K562 (cell line): Measurements from ENCODE around the gene NUBP2. TPM values are rescaled to one million over a fixed set of nuclear protein-coding genes. Genes with fewer than 3 reads are reported as not detected.
A peak's percentile ranks its signal among the peaks of the same experiment; 100 is the strongest.

Source experiments
- FIP1L1 ChIP-seq: fragments of 200-400 bp; formaldehyde crosslinking; IDR thresholded peaks from 2 replicates; pipeline ENCODE4 v1.6.1; 2018; ENCODE audit warnings: mild to moderate bottlenecking, low read depth, low read length; ENCODE audit not compliant: poor library complexity, severe bottlenecking
- ID3 ChIP-seq, 2 experiments: fragments of 250-450 bp in 1 of 2; fragments of 450-650 bp in 1 of 2; sonication (Bioruptor Pico) in 1 of 2; IDR thresholded peaks; 2 replicates each; pipeline versions ENCODE4 v1.6.1 to v1.8.0; 2016 to 2021; ENCODE audit warnings: mild to moderate bottlenecking in 2 of 2, moderate library complexity in 2 of 2, missing compliant biosample characterization in 1 of 2, missing genetic modification characterization in 1 of 2
- JUNB ChIP-seq: fragments of 450-650 bp; formaldehyde crosslinking; conservative IDR thresholded peaks from 2 replicates; pipeline ENCODE4 v1.4.0; 2020; ENCODE audit warnings: mild to moderate bottlenecking
- NR2F6 ChIP-seq: fragments of 450-650 bp; formaldehyde crosslinking; IDR thresholded peaks from 2 replicates; pipeline ENCODE4 v1.4.0; 2020; ENCODE audit warnings: mild to moderate bottlenecking
- PCBP2 ChIP-seq: fragments of 200-400 bp; formaldehyde crosslinking; IDR thresholded peaks from 2 replicates; pipeline ENCODE4 v1.6.1; 2018; ENCODE audit warnings: low read length, low read depth, mild to moderate bottlenecking, moderate library complexity; ENCODE audit not compliant: poor library complexity, severe bottlenecking
- TFE3 ChIP-seq: fragments of 450-650 bp; formaldehyde crosslinking; IDR thresholded peaks from 2 replicates; pipeline ENCODE4 v1.4.0; 2020; ENCODE audit warnings: mild to moderate bottlenecking, mixed read lengths
- XRCC5 ChIP-seq: fragments of 200-400 bp; formaldehyde crosslinking; IDR thresholded peaks from 2 replicates; pipeline ENCODE4 v1.6.1; 2017; ENCODE audit warnings: low read depth, mild to moderate bottlenecking, low read length
- ZBTB9 ChIP-seq: fragments of 450-650 bp; formaldehyde crosslinking; IDR thresholded peaks from 2 replicates; pipeline ENCODE4 v1.4.0; 2020; ENCODE audit warnings: mild to moderate bottlenecking, moderate library complexity
- ZNF766 ChIP-seq: fragments of 200-800 bp; sonication (Bioruptor generic); conservative IDR thresholded peaks from 2 replicates; pipeline ENCODE4 v1.6.1; 2016; ENCODE audit warnings: missing genetic modification characterization, missing compliant biosample characterization
- ZNF77 ChIP-seq: fragments of 250-450 bp; sonication (Bioruptor Pico); IDR thresholded peaks from 2 replicates; pipeline ENCODE4 v1.5.0; 2020
- polyA plus RNA-seq, 8 experiments: library from polyadenylated mRNA; depleted of rRNA in 4 of 8; stranded (reverse) in 5 of 8; unstranded in 3 of 8; fragments of >200 nt; fragmentation: Nextera tagmentation in 2 of 8; fragmentation: Illumina TruSeq in 1 of 8; extraction: Ambion mirVana in 2 of 8; extraction: Trizol in 1 of 8; gene quantifications; 2 replicates each; pipeline versions ENCODE4 v1.2.1 to v1.2.3, GENCODE V29; 2011 to 2014; ENCODE audit warnings: inconsistent platforms in 1 of 8, missing spikeins in 1 of 8
- total RNA-seq, 7 experiments: library from RNA; depleted of rRNA in 6 of 7; stranded (reverse); fragments of >200 nt in 6 of 7; fragmentation: Illumina TruSeq in 2 of 7; extraction: Trizol in 2 of 7; gene quantifications; 2 replicates each; pipeline versions ENCODE4 v1.2.1 to v1.2.3, GENCODE V29; 2011 to 2021; ENCODE audit warnings: low replicate concordance in 1 of 7
- TF ChIP-seq, protein P1 (sequence below): sonication (generic); formaldehyde crosslinking; IDR thresholded peaks from 2 replicates; pipeline ENCODE4 v1.8.0; 2022; ENCODE audit warnings: mild to moderate bottlenecking, missing genetic modification reagents
- TF ChIP-seq, protein P2 (sequence below), 3 experiments: IDR thresholded peaks in 2 of 3; conservative IDR thresholded peaks in 1 of 3; 2 replicates each; pipeline ENCODE4 v1.5.1; 2011 to 2012; ENCODE audit warnings: low read length in 3 of 3, mild to moderate bottlenecking in 3 of 3, control low read depth in 2 of 3, improper control_type of control experiment in 1 of 3, inconsistent platforms in 1 of 3, low read depth in 1 of 3, mixed read lengths in 1 of 3, moderate library complexity in 1 of 3; ENCODE audit not compliant: insufficient read depth in 2 of 3
- TF ChIP-seq, protein P3 (sequence below): fragments of 450-650 bp; IDR thresholded peaks from 2 replicates; pipeline ENCODE4 v1.7.1; 2018; ENCODE audit warnings: mild to moderate bottlenecking, low read depth; ENCODE audit not compliant: partially characterized antibody

Gene NUBP2
- total and polyA plus RNA-seq, 9 of the 15 experiments (the other 6 are each of a cell fraction or from before 2014, with no cell fraction given), result 1.8 to 115 (median 24.0) TPM

GRCh38 chr16:1772908-1773702 is 9.7 kb upstream of the NUBP2 start, which contains the start of gene MRPS34 (continued):
- TF ChIP-seq, protein P1, sequence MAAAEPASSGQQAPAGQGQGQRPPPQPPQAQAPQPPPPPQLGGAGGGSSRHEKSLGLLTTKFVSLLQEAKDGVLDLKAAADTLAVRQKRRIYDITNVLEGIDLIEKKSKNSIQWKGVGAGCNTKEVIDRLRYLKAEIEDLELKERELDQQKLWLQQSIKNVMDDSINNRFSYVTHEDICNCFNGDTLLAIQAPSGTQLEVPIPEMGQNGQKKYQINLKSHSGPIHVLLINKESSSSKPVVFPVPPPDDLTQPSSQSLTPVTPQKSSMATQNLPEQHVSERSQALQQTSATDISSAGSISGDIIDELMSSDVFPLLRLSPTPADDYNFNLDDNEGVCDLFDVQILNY, result peak; percentile 61; the same call in 1 of the 2 replicates
- TF ChIP-seq PCBP2 (peak; percentile 13), ZNF77 (CRISPR knock-in tag) (no peak), ID3 (CRISPR knock-in tag; IDR thresholded peaks at IDR 0.05) (no peak), ID3 (tag; IDR thresholded peaks at IDR 0.05) (no peak), XRCC5 (peak; percentile 36), NR2F6 (CRISPR knock-in tag) (peak; percentile 9; the same call in 1 of the 2 replicates), ZNF766 (CRISPR knock-in tag) (peak; percentile 82; the same call in 1 of the 2 replicates), ZBTB9 (CRISPR knock-in tag) (peak; percentile 66; the same call in 1 of the 2 replicates), TFE3 (no peak), FIP1L1 (peak; percentile 70), JUNB (CRISPR knock-in tag) (peak; percentile 28; the same call in 1 of the 2 replicates)
- TF ChIP-seq, protein P2, sequence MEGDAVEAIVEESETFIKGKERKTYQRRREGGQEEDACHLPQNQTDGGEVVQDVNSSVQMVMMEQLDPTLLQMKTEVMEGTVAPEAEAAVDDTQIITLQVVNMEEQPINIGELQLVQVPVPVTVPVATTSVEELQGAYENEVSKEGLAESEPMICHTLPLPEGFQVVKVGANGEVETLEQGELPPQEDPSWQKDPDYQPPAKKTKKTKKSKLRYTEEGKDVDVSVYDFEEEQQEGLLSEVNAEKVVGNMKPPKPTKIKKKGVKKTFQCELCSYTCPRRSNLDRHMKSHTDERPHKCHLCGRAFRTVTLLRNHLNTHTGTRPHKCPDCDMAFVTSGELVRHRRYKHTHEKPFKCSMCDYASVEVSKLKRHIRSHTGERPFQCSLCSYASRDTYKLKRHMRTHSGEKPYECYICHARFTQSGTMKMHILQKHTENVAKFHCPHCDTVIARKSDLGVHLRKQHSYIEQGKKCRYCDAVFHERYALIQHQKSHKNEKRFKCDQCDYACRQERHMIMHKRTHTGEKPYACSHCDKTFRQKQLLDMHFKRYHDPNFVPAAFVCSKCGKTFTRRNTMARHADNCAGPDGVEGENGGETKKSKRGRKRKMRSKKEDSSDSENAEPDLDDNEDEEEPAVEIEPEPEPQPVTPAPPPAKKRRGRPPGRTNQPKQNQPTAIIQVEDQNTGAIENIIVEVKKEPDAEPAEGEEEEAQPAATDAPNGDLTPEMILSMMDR (IDR thresholded peaks at IDR 0.05 in 2 of 3, conservative IDR thresholded peaks at IDR 0.05 in 1 of 3; ENCODE audit: insufficient read depth in 2 of 3, low read depth in 1 of 3, low read length in 3 of 3), result peak; percentile 77 to 86 (median 80)
- TF ChIP-seq, protein P3, sequence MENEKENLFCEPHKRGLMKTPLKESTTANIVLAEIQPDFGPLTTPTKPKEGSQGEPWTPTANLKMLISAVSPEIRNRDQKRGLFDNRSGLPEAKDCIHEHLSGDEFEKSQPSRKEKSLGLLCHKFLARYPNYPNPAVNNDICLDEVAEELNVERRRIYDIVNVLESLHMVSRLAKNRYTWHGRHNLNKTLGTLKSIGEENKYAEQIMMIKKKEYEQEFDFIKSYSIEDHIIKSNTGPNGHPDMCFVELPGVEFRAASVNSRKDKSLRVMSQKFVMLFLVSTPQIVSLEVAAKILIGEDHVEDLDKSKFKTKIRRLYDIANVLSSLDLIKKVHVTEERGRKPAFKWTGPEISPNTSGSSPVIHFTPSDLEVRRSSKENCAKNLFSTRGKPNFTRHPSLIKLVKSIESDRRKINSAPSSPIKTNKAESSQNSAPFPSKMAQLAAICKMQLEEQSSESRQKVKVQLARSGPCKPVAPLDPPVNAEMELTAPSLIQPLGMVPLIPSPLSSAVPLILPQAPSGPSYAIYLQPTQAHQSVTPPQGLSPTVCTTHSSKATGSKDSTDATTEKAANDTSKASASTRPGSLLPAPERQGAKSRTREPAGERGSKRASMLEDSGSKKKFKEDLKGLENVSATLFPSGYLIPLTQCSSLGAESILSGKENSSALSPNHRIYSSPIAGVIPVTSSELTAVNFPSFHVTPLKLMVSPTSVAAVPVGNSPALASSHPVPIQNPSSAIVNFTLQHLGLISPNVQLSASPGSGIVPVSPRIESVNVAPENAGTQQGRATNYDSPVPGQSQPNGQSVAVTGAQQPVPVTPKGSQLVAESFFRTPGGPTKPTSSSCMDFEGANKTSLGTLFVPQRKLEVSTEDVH, result peak; percentile 90
